GM18861 (cell line): ENCODE measurements around the gene KIF3A.
"Not testable (repeated sequence)": the region's sequence is repeated elsewhere in the genome, so short reads cannot be mapped to it uniquely, and the experiment has no call there.

Experiments used
- ATAC-seq: cut with Tn5 transposase; IDR thresholded peaks from one replicate; pipeline ENCODE4 v1.9.1; 2021; ENCODE audit not compliant: unreplicated experiment

KIF3A gene

GRCh38 chr5:132725745-132726144 lies 11.6 kb downstream of the KIF3A start:
- no peak for ATAC-seq

GRCh38 chr5:132718544-132719312 lies 18.6 kb downstream of the KIF3A start:
- no peak for ATAC-seq

GRCh38 chr5:132714456-132715307 lies 22.7 kb downstream of the KIF3A start:
- no peak for ATAC-seq

- no peak for ATAC-seq
Observed at GRCh38 chr5:132708645-132709044, 28.7 kb downstream of the KIF3A start.

- ATAC-seq, result no peak
Observed at GRCh38 chr5:132704875-132705274, 32.5 kb downstream of the KIF3A start.

GRCh38 chr5:132695956-132696355 lies 41.4 kb downstream of the KIF3A start:
- ATAC-seq, result no peak

GRCh38 chr5:132692632-132692967 lies 44.7 kb downstream of the KIF3A start:
- no peak for ATAC-seq

- not testable (repeated sequence) for ATAC-seq
Observed at GRCh38 chr5:132691755-132692631, 45.4 kb downstream of the KIF3A start.

DNA sequence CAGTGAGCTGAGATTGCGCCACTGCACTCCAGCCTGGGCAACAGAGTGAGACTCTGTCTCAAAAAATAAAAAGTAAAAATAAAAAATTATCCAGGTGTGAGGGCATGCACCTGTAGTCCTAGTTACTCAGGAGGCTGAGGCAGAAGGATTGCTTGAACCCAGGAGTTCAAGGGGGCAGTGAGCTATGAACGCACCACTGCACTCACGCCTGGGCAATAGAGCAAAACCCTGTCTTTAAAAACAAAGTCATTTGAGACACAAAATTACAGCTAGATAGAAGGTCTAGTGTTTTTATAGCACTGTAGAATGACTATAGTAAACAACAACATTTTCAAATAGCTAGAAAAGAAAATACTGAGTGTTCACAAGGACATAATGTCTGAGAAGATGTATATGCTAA lies 47.2 kb downstream of the KIF3A start:
- no peak for ATAC-seq

DNA sequence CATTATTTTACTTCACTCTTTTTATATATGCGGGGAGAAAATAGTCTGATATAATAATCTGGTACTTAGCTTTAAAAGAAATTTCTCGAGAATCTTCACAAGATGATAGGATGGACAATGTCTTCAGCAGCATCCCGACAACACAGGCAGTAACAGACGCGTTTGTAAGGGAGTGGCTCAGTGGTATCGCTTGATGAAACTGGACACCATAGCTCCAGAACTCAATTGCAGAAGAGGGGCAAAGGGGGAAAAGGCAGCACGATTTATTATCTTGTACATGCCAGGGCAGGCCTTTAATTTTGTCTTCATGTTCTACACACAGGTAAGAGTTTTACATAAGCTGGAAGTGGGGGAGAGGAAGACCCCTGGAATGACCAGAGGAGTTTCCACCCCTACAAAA lies 47.8 kb downstream of the KIF3A start:
- no peak for ATAC-seq

DNA sequence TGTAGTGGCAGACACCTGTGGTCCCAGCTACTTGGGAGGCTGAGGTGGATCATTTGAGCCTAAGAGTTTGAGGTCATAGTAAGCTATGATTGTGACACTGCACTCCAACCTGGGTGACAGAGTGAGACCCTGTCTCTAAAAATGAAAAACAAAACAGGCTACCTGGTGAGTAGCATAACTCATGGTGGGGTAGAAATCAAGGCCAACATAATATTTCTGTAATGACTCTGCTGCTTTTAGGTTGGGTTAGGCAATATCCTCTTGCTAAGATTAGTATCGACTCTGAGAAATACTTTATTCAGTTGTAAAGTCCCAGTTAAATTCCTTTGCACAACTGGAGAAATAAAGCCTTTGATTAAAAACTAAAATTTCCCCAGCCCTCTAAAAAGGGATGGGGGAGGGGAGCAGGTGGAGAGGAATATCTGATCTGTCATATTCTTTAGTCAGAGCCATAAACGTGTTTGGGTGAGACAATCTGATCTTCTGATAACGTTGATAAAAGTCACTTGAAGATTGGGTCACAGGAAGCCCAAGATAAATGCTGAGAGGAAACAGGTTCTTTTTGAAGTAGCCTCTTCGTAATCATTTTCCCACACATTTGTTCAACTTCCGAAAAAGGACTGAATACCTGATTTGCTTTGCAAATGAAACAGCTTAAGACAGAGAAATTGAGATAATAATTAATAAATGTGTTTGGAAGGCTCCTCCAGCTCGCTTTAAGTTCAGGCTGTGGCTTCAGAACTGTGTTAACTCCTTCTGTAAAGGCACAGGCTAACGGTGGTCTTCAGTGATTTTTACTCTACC lies 48.6 kb downstream of the KIF3A start:
- peak; percentile 55 for ATAC-seq

DNA sequence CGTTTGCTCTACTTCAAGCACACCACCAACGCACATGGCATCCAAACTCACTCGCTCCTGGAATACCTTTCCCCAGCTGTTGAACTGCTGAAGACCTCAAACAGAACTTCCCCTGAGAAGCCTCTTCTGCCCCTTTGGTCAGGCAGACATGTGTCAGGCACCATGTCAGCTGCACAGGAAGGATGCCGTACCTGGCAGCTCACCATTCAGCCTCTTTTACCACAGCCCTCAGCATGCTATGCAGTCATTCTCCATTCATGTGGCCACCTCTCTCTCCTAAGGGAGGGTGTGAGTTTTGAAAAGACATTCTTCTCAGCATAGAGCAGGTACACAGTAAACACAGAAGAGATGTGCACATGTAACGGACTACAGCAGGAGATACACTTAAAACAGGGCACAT lies 49.4 kb downstream of the KIF3A start:
- no peak for ATAC-seq

GRCh38 chr5:132686193-132686592 lies 51.2 kb downstream of the KIF3A start:
- no peak for ATAC-seq

GRCh38 chr5:132684922-132685720 lies 52.2 kb downstream of the KIF3A start:
- no peak for ATAC-seq

DNA sequence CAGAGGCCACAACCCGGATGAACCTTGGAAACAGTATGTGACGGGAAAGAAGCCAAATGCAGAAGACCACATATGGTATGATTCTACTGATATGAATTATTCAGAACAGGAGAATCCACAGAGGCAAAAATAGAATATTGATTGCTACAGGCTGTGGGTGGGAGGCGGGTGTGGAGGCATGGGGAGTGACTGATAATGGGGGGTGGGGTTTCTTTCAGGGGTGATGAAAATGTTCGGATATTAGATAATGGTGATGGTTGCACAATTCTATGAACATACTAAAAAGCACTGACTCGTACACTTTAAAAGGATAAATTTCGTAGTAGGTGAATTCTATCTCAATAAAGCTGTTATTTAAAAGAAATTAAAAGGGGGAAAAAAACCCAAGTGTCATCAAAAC lies 52.9 kb downstream of the KIF3A start:
- no peak for ATAC-seq

- ATAC-seq, result no peak
Observed at GRCh38 chr5:132681983-132682382, 55.4 kb downstream of the KIF3A start.

DNA sequence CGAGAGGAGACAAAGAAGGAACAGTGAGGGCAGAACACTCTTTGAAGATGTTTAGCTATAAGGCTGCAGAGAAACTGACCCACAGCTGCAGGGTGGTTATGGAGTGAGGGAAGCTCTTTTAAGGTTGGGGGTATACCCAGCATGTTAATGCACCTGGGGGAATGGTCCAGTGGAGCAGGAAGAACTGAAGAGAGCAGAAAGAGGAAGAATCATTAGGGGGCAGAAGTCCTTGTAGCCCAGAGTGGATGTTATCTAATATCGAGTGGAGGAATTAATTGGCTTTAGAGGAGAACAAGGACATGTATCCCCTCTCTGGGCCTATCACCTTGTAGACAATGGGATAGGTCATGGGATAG lies 55.9 kb downstream of the KIF3A start:
- ATAC-seq, result no peak

DNA sequence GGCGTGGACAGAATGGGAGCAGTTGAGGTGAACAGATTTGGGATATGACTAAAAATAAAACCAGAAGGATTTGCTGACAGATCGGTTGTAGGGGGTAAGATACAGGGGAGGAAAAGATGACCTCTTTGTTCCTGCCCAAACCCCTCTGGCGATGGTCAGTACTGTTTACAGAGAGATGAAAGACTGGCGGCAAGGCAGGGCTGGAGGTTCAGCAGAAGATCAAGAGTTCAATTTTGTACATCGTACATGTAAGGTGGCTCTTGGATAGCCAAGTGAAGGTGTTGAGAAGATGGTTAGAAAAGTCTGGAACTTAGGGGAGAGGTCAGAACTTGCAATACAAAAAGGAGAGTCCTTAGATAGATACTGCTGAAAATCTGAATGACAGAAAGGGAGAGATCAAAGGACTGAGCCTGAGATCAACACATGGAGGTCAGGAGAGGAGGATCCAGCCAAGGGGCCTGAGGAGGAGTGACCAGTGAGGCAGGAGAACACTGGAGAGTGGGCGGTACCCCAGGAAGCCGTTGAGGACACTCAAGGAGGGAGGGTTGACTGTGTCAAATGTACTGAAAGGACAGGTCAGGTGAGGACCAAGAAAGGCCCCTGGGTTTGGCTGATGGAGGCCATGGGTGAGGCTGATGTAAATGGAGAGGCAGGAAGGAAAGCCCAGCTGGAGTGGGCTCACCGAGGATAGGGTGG lies 56.4 kb downstream of the KIF3A start:
- ATAC-seq, result no peak

GRCh38 chr5:132679717-132680380 lies 57.5 kb downstream of the KIF3A start:
- ATAC-seq, result no peak
